MM.1S (cell line): ENCODE results near the gene PACRG.

Experiments
- DNase-seq: peaks from one replicate; pipeline ENCODE4 v3.0.0-alpha.2; 2015
- H2AFZ ChIP-seq: fragments of 300-600 bp; sonication (generic); 2 replicates; pipeline ENCODE4 v1.6.0; 2016; ENCODE audit warnings: antibody characterized with exemption, low read length
- H3F3A ChIP-seq: fragments of 300-600 bp; sonication (generic); 2 replicates; pipeline ENCODE4 v1.6.1; 2016; ENCODE audit warnings: mild to moderate bottlenecking, antibody characterized with exemption, low read length, moderate library complexity, mixed read lengths; ENCODE audit not compliant: insufficient read depth
- H3K27ac ChIP-seq: fragments of 300-600 bp; sonication (generic); 2 replicates; pipeline ENCODE4 v1.5.1; 2016; ENCODE audit warnings: mild to moderate bottlenecking, low read length
- H3K27me3 ChIP-seq: fragments of 300-600 bp; sonication (generic); replicated peaks from 2 replicates; pipeline ENCODE4 v1.6.0; 2016; ENCODE audit warnings: low read length; ENCODE audit not compliant: insufficient read depth
- H3K36me3 ChIP-seq: fragments of 300-600 bp; sonication (generic); replicated peaks from 2 replicates; pipeline ENCODE4 v1.6.1; 2016; ENCODE audit warnings: mild to moderate bottlenecking, low read length, mixed read lengths; ENCODE audit not compliant: insufficient read depth
- H3K4me1 ChIP-seq: fragments of 300-600 bp; sonication (generic); 2 replicates; pipeline ENCODE4 v1.6.1; 2016; ENCODE audit warnings: low read length, mixed read lengths
- H3K4me2 ChIP-seq: fragments of 300-600 bp; sonication (generic); 2 replicates; pipeline ENCODE4 v1.6.0; 2016; ENCODE audit warnings: low read depth, low read length
- H3K4me3 ChIP-seq: fragments of 300-600 bp; sonication (generic); 2 replicates; pipeline ENCODE4 v1.5.1; 2016; ENCODE audit warnings: low read length, mixed read lengths
- H3K79me2 ChIP-seq: fragments of 300-600 bp; sonication (generic); 2 replicates; pipeline ENCODE4 v1.6.1; 2016; ENCODE audit warnings: mixed run types, low read length, mixed read lengths
- H3K9ac ChIP-seq: fragments of 300-600 bp; sonication (generic); 2 replicates; pipeline ENCODE4 v1.6.1; 2016; ENCODE audit warnings: low read length, mixed read lengths
- H3K9me2 ChIP-seq: fragments of 300-600 bp; sonication (generic); replicated peaks from 2 replicates; pipeline ENCODE4 v1.6.1; 2016; ENCODE audit warnings: mild to moderate bottlenecking, low read length, mixed read lengths; ENCODE audit not compliant: insufficient read depth
- H3K9me3 ChIP-seq: fragments of 300-600 bp; sonication (generic); replicated peaks from 2 replicates; pipeline ENCODE4 v1.6.1; 2016; ENCODE audit warnings: mild to moderate bottlenecking, low read length, mixed read lengths; ENCODE audit not compliant: insufficient read depth
- H4K20me1 ChIP-seq: fragments of 300-600 bp; sonication (generic); 2 replicates; pipeline ENCODE4 v1.6.1; 2016; ENCODE audit warnings: mild to moderate bottlenecking, low read length, moderate library complexity, mixed read lengths; ENCODE audit not compliant: insufficient read depth
- EZH2 ChIP-seq: fragments of 300-600 bp; sonication (generic); optimal IDR thresholded peaks from 2 replicates; pipeline ENCODE3; 2017; ENCODE audit warnings: low read depth, mild to moderate bottlenecking, antibody characterized with exemption, low read length, mixed read lengths
- EZH2phosphoT487 ChIP-seq: fragments of 300-600 bp; sonication (generic); IDR thresholded peaks from 2 replicates; pipeline ENCODE4 v1.6.1; 2018; ENCODE audit warnings: antibody characterized with exemption, low read length
- TF ChIP-seq, protein P1 (sequence below): fragments of 300-600 bp; sonication (generic); IDR thresholded peaks from 2 replicates; pipeline ENCODE4 v1.5.1; 2016; ENCODE audit warnings: antibody characterized with exemption, low read length, mixed read lengths

PACRG gene

GRCh38 chr6:163356743-163357142 lies 629.0 kb downstream of the PACRG start:
- TF ChIP-seq, protein P1, sequence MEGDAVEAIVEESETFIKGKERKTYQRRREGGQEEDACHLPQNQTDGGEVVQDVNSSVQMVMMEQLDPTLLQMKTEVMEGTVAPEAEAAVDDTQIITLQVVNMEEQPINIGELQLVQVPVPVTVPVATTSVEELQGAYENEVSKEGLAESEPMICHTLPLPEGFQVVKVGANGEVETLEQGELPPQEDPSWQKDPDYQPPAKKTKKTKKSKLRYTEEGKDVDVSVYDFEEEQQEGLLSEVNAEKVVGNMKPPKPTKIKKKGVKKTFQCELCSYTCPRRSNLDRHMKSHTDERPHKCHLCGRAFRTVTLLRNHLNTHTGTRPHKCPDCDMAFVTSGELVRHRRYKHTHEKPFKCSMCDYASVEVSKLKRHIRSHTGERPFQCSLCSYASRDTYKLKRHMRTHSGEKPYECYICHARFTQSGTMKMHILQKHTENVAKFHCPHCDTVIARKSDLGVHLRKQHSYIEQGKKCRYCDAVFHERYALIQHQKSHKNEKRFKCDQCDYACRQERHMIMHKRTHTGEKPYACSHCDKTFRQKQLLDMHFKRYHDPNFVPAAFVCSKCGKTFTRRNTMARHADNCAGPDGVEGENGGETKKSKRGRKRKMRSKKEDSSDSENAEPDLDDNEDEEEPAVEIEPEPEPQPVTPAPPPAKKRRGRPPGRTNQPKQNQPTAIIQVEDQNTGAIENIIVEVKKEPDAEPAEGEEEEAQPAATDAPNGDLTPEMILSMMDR = no peak
- TF ChIP-seq EZH2phosphoT487 (no peak), EZH2 (no peak)
- Histone ChIP-seq H3K27ac (no peak overlapping the region), H3K9ac (no peak overlapping the region), H3K9me3 (no peaks in the 10 kb centered on the region), H4K20me1 (no peaks in the 10 kb centered on the region), H3K36me3 (no peaks in the 10 kb centered on the region), H2AFZ (no peak overlapping the region), H3K4me1 (no peaks in the 10 kb centered on the region), H3K9me2 (no peaks in the 10 kb centered on the region), H3K27me3 (no peaks in the 10 kb centered on the region), H3K79me2 (no peaks in the 10 kb centered on the region), H3K4me2 (no peak overlapping the region), H3F3A (no peaks in the 10 kb centered on the region), H3K4me3 (no peak overlapping the region)
- no peak for DNase-seq

- H3K4me1 ChIP-seq = no peaks in the 10 kb centered on the region
- H3K27me3 ChIP-seq = no peaks in the 10 kb centered on the region
- H3K79me2 ChIP-seq = no peaks in the 10 kb centered on the region
- no peak overlapping the region for H3K4me3 ChIP-seq
- no peak overlapping the region for H3K9ac ChIP-seq
- no peak overlapping the region for H2AFZ ChIP-seq
- H3K36me3 ChIP-seq = no peaks in the 10 kb centered on the region
- H4K20me1 ChIP-seq = no peaks in the 10 kb centered on the region
- TF ChIP-seq, protein P1 = no peak
- TF ChIP-seq EZH2 (no peak), EZH2phosphoT487 (no peak)
- no peak for DNase-seq
- H3K9me2 ChIP-seq = no peaks in the 10 kb centered on the region
- no peak overlapping the region for H3K4me2 ChIP-seq
- no peaks in the 10 kb centered on the region for H3F3A ChIP-seq
- no peak overlapping the region for H3K27ac ChIP-seq
- no peaks in the 10 kb centered on the region for H3K9me3 ChIP-seq
Observed at GRCh38 chr6:163364641-163365040, 636.9 kb downstream of the PACRG start.
